Measurements from ENCODE around the gene ENKD1.
"Not testable (repeated sequence)": the region's sequence is repeated elsewhere in the genome, so short reads cannot be mapped to it uniquely, and the experiment has no call there.

Gene ENKD1

GRCh38 chr16:67703626-67704025, 37.1 kb upstream of the ENKD1 start:
- Histone ChIP-seq H3K27ac (ENCODE audit: low read depth in 2 of 2, low read length in 2 of 2) (no peak overlapping the region), H3K9ac (ENCODE audit: low read depth in 1 of 2, low read length in 2 of 2) (no peak overlapping the region), H3K4me1 (ENCODE audit: control insufficient read depth in 2 of 2, insufficient read depth in 2 of 2, low read length in 2 of 2) (peaks cover 0 to 1% of the 10 kb centered on the region in 2 donors), H3K27me3 (ENCODE audit: control insufficient read depth in 2 of 2, insufficient read depth in 2 of 2, low read length in 2 of 2) (no peaks in the 10 kb centered on the region), H3K4me3 (ENCODE audit: low read length in 2 of 2) (no peak overlapping the region), H3K36me3 (ENCODE audit: control insufficient read depth in 2 of 2, insufficient read depth in 2 of 2, low read length in 2 of 2) (peaks cover 0 to 2% of the 10 kb centered on the region in 2 donors), H3K9me3 (ENCODE audit: control insufficient read depth in 2 of 2, low read length in 2 of 2) (no peaks in the 10 kb centered on the region)

GRCh38 chr16:67702130-67702529, 35.6 kb upstream of the ENKD1 start:
- Histone ChIP-seq H3K9ac (ENCODE audit: low read depth in 1 of 2, low read length in 2 of 2) (no peak overlapping the region), H3K27ac (ENCODE audit: low read depth in 2 of 2, low read length in 2 of 2) (no peak overlapping the region), H3K36me3 (ENCODE audit: control insufficient read depth in 2 of 2, insufficient read depth in 2 of 2, low read length in 2 of 2) (peaks cover 0 to 2% of the 10 kb centered on the region in 2 donors), H3K4me1 (ENCODE audit: control insufficient read depth in 2 of 2, insufficient read depth in 2 of 2, low read length in 2 of 2) (peaks cover 4 to 14% of the 10 kb centered on the region in 2 donors), H3K27me3 (ENCODE audit: control insufficient read depth in 2 of 2, insufficient read depth in 2 of 2, low read length in 2 of 2) (no peaks in the 10 kb centered on the region), H3K9me3 (ENCODE audit: control insufficient read depth in 2 of 2, low read length in 2 of 2) (no peaks in the 10 kb centered on the region), H3K4me3 (ENCODE audit: low read length in 2 of 2) (no peak overlapping the region)

- H3K4me1 ChIP-seq (ENCODE audit: control insufficient read depth in 2 of 2, insufficient read depth in 2 of 2, low read length in 2 of 2) = peaks cover 4 to 14% of the 10 kb centered on the region in 2 donors
- H3K9ac ChIP-seq (ENCODE audit: low read depth in 1 of 2, low read length in 2 of 2) = no peak overlapping the region
- H3K27me3 ChIP-seq (ENCODE audit: control insufficient read depth in 2 of 2, insufficient read depth in 2 of 2, low read length in 2 of 2) = no peaks in the 10 kb centered on the region
- H3K36me3 ChIP-seq (ENCODE audit: control insufficient read depth in 2 of 2, insufficient read depth in 2 of 2, low read length in 2 of 2) = peaks cover 0 to 2% of the 10 kb centered on the region in 2 donors
- no peaks in the 10 kb centered on the region for H3K9me3 ChIP-seq (ENCODE audit: control insufficient read depth in 2 of 2, low read length in 2 of 2)
- H3K4me3 ChIP-seq (ENCODE audit: low read length in 2 of 2) = no peak overlapping the region
- no peak overlapping the region for H3K27ac ChIP-seq (ENCODE audit: low read depth in 2 of 2, low read length in 2 of 2)
Measured at GRCh38 chr16:67701420-67701819, 34.9 kb upstream of the ENKD1 start.

- Histone ChIP-seq H3K4me3 (ENCODE audit: low read length in 2 of 2) (no peak overlapping the region), H3K9me3 (ENCODE audit: control insufficient read depth in 2 of 2, low read length in 2 of 2) (no peaks in the 10 kb centered on the region), H3K27me3 (ENCODE audit: control insufficient read depth in 2 of 2, insufficient read depth in 2 of 2, low read length in 2 of 2) (no peaks in the 10 kb centered on the region), H3K36me3 (ENCODE audit: control insufficient read depth in 2 of 2, insufficient read depth in 2 of 2, low read length in 2 of 2) (no peaks in the 10 kb centered on the region), H3K4me1 (ENCODE audit: control insufficient read depth in 2 of 2, insufficient read depth in 2 of 2, low read length in 2 of 2) (peaks cover 4 to 14% of the 10 kb centered on the region in 2 donors), H3K9ac (ENCODE audit: low read depth in 1 of 2, low read length in 2 of 2) (no peak overlapping the region), H3K27ac (ENCODE audit: low read depth in 2 of 2, low read length in 2 of 2) (no peak overlapping the region)
Measured at GRCh38 chr16:67699265-67699664, 32.7 kb upstream of the ENKD1 start.

GRCh38 chr16:67697422-67698185, 31.1 kb upstream of the ENKD1 start:
- Histone ChIP-seq H3K9me3 (ENCODE audit: control insufficient read depth in 2 of 2, low read length in 2 of 2) (no peaks in the 10 kb centered on the region), H3K27me3 (ENCODE audit: control insufficient read depth in 2 of 2, insufficient read depth in 2 of 2, low read length in 2 of 2) (no peaks in the 10 kb centered on the region), H3K9ac (ENCODE audit: low read depth in 1 of 2, low read length in 2 of 2) (no peak overlapping the region), H3K27ac (ENCODE audit: low read depth in 2 of 2, low read length in 2 of 2) (peak overlapping the region; percentile 18 to 79), H3K4me1 (ENCODE audit: control insufficient read depth in 2 of 2, insufficient read depth in 2 of 2, low read length in 2 of 2) (peaks cover 4 to 14% of the 10 kb centered on the region in 2 donors), H3K4me3 (ENCODE audit: low read length in 2 of 2) (peak overlapping the region in 1 of 2 donors; percentile 22), H3K36me3 (ENCODE audit: control insufficient read depth in 2 of 2, insufficient read depth in 2 of 2, low read length in 2 of 2) (no peaks in the 10 kb centered on the region)

- Histone ChIP-seq H3K27ac (ENCODE audit: low read depth in 2 of 2, low read length in 2 of 2) (no peak overlapping the region), H3K9me3 (ENCODE audit: control insufficient read depth in 2 of 2, low read length in 2 of 2) (no peaks in the 10 kb centered on the region), H3K36me3 (ENCODE audit: control insufficient read depth in 2 of 2, insufficient read depth in 2 of 2, low read length in 2 of 2) (no peaks in the 10 kb centered on the region), H3K9ac (ENCODE audit: low read depth in 1 of 2, low read length in 2 of 2) (no peak overlapping the region), H3K4me1 (ENCODE audit: control insufficient read depth in 2 of 2, insufficient read depth in 2 of 2, low read length in 2 of 2) (peaks cover 4 to 14% of the 10 kb centered on the region in 2 donors), H3K4me3 (ENCODE audit: low read length in 2 of 2) (no peak overlapping the region), H3K27me3 (ENCODE audit: control insufficient read depth in 2 of 2, insufficient read depth in 2 of 2, low read length in 2 of 2) (no peaks in the 10 kb centered on the region)
Measured at GRCh38 chr16:67694611-67695010, 28.1 kb upstream of the ENKD1 start.

- not testable (repeated sequence) for H3K9me3 ChIP-seq (ENCODE audit: control insufficient read depth in 2 of 2, low read length in 2 of 2); H3K27ac ChIP-seq (ENCODE audit: low read depth in 2 of 2, low read length in 2 of 2); H3K9ac ChIP-seq (ENCODE audit: low read depth in 1 of 2, low read length in 2 of 2); H3K27me3 ChIP-seq (ENCODE audit: control insufficient read depth in 2 of 2, insufficient read depth in 2 of 2, low read length in 2 of 2); H3K36me3 ChIP-seq (ENCODE audit: control insufficient read depth in 2 of 2, insufficient read depth in 2 of 2, low read length in 2 of 2); H3K4me3 ChIP-seq (ENCODE audit: low read length in 2 of 2)
- H3K4me1 ChIP-seq (ENCODE audit: control insufficient read depth in 2 of 2, insufficient read depth in 2 of 2, low read length in 2 of 2) = peaks cover 4 to 13% of the 10 kb centered on the region in 2 donors
Measured at GRCh38 chr16:67693517-67694285, 27.2 kb upstream of the ENKD1 start.

- H3K36me3 ChIP-seq (ENCODE audit: control insufficient read depth in 2 of 2, insufficient read depth in 2 of 2, low read length in 2 of 2) = peaks cover 12 to 16% of the 10 kb centered on the region in 2 donors
- H3K9ac ChIP-seq (ENCODE audit: low read depth in 1 of 2, low read length in 2 of 2) = no peak overlapping the region
- H3K4me3 ChIP-seq (ENCODE audit: low read length in 2 of 2) = no peak overlapping the region
- no peaks in the 10 kb centered on the region for H3K27me3 ChIP-seq (ENCODE audit: control insufficient read depth in 2 of 2, insufficient read depth in 2 of 2, low read length in 2 of 2)
- H3K27ac ChIP-seq (ENCODE audit: low read depth in 2 of 2, low read length in 2 of 2) = peak overlapping the region in 1 of 2 donors; percentile 32
- peaks cover 4 to 11% of the 10 kb centered on the region in 2 donors for H3K4me1 ChIP-seq (ENCODE audit: control insufficient read depth in 2 of 2, insufficient read depth in 2 of 2, low read length in 2 of 2)
- H3K9me3 ChIP-seq (ENCODE audit: control insufficient read depth in 2 of 2, low read length in 2 of 2) = no peaks in the 10 kb centered on the region
Measured at GRCh38 chr16:67685388-67686112, 19.0 kb upstream of the ENKD1 start.

GRCh38 chr16:67683767-67684166, 17.2 kb upstream of the ENKD1 start:
- Histone ChIP-seq H3K4me3 (ENCODE audit: low read length in 2 of 2) (no peak overlapping the region), H3K27me3 (ENCODE audit: control insufficient read depth in 2 of 2, insufficient read depth in 2 of 2, low read length in 2 of 2) (no peaks in the 10 kb centered on the region), H3K4me1 (ENCODE audit: control insufficient read depth in 2 of 2, insufficient read depth in 2 of 2, low read length in 2 of 2) (peaks cover 4 to 15% of the 10 kb centered on the region in 2 donors), H3K27ac (ENCODE audit: low read depth in 2 of 2, low read length in 2 of 2) (no peak overlapping the region), H3K36me3 (ENCODE audit: control insufficient read depth in 2 of 2, insufficient read depth in 2 of 2, low read length in 2 of 2) (peaks cover 12 to 19% of the 10 kb centered on the region in 2 donors), H3K9me3 (ENCODE audit: control insufficient read depth in 2 of 2, low read length in 2 of 2) (no peaks in the 10 kb centered on the region), H3K9ac (ENCODE audit: low read depth in 1 of 2, low read length in 2 of 2) (no peak overlapping the region)

Data from mucosa of rectum (tissue), 2 donors.